Right hindlimb (tissue), 1 donor: ENCODE measurements around the gene CDC5L.
"Not testable (repeated sequence)": the region's sequence is repeated elsewhere in the genome, so short reads cannot be mapped to it uniquely, and the experiment has no call there.

Experiments
- DNase-seq: peaks from one replicate; pipeline ENCODE4 v3.0.0-alpha.2; 2018

Gene CDC5L

GRCh38 chr6:44422531-44422930 lies 35.0 kb downstream of the CDC5L start:
- DNase-seq, result no peak

DNA sequence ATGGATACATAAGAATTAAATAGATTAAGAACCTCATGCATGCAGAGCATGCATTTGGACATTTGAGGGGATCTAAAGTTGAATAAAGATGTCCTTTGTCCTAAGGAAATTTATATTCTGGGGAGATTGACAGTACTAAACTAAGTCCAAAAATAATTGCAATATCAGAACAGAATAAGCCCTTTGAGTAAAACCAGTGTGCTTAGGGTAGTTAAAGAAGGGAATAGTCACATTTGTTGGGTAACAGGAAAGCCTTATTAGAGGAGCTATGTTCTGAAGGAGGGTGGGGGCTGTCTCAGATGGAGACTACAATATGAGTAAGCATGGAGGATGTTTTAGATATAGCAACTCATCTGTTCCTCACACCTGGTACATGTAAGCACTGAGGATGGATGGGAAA lies 35.8 kb downstream of the CDC5L start:
- no peak for DNase-seq

DNA sequence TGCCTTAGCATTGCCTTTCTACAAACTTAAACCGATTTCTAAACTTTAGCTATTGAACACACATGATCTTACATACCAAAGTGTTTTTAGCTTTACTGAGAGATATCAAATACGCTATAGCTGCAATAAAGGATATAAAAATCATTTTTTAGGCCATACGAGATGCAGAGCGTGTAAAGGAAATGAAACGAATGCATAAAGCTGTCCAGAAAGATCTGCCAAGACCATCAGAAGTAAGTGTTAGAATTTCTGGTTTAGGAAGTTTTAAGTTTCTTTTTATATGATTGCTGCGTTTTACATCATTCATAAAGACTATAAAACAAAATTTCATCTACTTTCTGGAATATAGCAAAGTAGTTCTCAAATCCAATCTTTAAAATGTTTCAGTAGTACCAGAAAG lies 38.4 kb downstream of the CDC5L start:
- DNase-seq, result no peak

DNA sequence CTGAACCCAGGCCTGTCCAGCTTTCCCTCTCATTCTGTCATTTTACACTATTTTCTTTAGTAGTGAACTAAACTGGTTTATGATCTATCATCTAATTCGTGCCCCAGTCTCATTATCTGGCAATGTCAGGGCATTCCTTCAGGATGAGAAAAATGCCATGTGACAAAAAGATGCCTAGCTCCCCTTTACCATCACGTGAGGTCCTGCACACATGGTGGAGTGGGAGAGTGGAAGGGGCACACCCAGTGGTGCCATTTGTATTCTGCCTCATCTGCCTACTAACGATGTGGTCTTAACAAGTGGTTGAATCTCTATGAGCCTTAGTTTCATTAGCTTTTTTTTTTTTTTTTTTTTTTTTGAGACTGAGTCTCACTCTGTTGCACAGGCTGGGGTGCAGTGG lies 41.2 kb downstream of the CDC5L start:
- no peak for DNase-seq

DNA sequence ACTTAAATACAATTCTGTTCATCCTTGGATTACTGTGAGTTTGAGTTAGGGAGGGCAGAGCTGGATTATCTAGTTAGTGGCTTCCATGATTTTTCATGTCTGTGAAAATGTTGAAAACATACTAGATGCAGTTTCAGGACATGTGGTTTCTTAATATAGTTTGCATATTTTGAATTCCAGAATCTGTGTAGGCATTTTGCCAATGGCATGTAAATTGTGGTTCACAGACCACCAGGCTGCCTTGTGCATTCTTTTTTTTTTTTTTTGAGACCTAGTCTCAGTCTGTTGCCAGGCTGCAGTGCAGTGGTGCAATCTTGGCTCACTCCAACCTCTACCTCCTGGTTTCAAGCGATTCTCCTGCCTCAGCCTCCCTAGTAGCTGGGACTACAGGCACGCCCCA lies 42.8 kb downstream of the CDC5L start:
- DNase-seq, result no peak

DNA sequence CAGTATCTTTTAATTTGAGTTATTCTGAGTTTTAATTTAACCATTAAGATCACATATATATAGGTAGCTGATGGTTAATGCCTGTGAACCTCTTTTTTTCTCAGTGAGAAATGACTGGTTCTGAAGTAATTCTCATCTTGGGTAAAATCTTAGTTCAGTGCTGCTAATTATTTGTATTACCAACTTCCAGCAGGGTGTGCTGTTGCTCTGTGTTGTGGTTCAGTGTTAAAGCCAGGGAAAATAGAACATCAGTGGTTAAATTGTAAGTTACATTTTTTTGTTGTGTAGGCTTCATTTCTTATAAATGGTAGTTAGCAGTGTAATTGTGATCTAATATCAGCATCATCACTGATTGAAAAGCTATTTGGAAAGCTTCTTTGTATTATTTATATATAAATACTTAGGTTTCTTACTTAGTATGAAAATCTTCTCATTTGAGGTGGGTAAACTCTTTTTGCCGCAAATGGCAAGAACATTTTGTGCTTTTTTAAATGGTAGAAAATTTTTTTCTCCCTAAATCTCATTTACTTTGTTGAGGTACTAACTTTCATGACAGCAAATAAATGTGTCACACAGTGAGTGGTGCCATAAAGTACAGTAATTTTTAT lies 43.7 kb downstream of the CDC5L start:
- DNase-seq, result peak; percentile 66

GRCh38 chr6:44432227-44432626 lies 44.7 kb downstream of the CDC5L start:
- DNase-seq, result no peak

DNA sequence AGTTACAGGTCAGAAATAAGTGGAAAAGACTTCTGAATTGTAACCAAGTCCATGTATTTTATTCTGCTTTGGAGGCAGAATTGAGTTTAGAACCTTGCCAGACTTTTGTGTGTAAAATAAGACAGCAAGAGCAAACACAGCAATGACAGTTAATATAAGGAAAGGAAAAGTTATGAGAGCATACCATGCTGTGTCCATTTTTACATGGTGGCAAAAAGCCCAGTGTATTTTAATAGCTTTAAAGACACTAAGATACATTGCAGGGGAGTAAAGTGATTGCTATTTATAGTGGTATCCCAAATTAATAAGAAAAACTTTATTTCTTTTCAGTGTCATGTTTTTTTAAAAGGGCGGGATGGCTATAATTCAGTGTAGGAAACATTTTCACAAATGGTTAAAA lies 45.2 kb downstream of the CDC5L start:
- no peak for DNase-seq

- DNase-seq, result no peak
Measured at GRCh38 chr6:44435500-44435899, 48.0 kb downstream of the CDC5L start.

DNA sequence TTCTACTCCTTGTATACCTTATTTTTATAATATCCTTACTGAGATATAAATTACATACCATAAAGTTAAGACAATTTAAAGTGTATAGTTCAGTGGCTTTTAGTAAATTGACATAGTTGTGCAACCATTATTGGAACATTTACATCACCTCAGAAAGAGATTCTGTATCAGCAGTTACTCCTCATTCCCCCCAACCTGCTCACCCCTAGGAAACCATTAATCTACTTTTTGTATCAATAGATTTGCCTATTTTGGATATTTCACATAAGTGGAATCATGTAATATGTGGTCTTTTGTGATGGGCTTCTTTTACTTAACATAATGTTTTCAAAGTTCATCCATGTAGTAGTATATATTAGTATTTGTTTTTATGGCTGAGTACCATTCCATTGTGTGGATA lies 51.3 kb downstream of the CDC5L start:
- DNase-seq, result no peak

DNA sequence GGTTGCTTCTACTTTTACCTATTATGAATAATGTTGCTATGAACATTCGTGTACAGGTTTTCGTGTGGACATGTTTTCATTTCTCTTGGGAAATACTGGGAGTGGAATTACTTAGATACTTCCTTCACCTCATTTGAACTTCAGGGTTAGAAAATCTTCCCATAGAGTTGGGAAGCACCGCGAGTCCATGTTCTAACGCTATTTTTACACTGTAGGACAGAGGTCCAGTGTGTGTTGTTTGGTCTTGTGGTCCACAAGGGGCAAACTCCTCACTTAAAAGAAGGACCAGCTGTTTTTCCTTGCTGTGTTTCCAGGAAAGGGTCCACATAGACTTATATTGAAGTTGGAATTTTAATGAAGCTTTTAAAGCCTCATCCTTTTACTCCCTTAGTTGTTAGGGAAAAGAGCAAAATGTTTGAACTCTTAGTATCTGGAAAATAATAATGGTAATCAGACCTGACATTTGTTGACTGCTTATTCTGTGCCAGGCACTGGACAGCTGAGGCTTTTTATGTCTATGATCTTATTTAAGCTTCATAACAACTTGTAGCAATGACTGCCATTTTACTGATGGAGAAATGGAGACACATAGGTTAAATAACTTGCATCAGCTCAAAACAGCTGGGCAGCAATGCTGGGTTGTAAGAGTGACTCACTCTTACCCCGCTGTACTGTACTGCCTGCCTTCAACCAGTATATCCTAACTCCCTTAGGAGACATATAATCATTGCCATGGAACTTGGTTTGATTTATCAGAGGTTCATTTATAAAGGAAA lies 52.0 kb downstream of the CDC5L start:
- no peak for DNase-seq

DNA sequence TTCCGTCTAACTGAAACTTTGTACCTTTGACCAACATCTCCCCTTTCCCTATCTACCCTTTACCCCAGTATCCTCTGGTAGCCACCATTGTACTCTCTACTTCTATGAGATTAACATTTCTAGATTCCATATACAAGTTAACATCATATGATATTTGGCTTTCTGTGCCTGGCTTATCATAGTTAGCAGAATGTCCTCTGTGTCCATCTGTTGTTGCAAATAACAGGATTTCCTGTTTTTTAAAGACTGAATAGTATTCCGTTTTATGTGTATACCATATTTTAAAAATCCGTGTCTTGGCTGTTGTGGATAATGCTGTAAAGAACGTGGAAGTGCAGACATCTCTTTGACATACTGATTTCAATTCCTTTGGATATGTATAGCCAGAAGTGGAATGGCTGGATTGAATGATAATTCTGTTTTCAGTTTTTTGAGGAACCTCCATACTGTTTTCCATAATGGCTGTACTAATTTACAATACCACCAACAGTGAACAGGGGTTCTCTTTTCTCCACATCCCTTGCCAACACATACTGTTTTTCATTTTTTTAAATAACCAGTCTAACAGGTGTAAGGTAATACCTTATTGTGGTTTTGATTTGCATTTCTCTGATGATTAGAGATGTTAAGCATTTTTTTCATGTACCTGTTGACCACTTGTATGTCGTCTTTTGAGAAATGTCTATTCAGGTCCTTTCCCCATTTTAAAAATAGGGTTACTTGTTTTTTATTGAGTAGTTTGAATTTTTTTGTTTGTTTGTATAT lies 53.8 kb downstream of the CDC5L start:
- DNase-seq, result no peak

GRCh38 chr6:44442236-44442635 lies 54.7 kb downstream of the CDC5L start:
- no peak for DNase-seq

DNA sequence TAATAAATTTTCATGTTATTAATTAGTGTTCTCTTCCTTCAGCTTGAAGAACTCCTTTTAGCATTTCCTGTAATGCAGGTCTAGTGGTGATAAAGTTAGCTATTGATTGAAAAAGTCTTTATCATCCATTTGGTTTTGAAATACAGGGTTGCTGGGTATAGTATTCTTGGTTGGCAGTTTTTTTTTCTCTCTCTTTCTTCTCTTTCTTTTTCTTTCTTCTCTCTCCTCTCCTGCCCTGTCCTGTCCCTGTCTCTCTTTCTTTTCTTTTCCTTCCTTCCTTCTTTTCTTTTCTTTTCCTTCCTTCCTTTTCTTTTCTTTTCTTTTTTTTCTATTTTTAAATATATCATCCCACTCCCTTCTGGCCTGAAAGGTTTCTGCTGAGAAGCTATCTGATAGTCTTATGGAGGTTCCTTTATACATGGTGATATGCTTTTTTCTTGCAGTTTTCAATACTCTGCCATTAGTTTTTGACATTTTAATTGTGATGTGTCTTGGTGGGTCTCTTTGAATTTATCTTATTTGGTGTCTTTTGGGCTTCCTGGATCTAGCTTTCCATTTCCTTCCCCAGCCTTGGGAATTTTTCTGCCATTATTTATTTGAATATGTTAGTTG lies 55.4 kb downstream of the CDC5L start:
- DNase-seq, result no peak

DNA sequence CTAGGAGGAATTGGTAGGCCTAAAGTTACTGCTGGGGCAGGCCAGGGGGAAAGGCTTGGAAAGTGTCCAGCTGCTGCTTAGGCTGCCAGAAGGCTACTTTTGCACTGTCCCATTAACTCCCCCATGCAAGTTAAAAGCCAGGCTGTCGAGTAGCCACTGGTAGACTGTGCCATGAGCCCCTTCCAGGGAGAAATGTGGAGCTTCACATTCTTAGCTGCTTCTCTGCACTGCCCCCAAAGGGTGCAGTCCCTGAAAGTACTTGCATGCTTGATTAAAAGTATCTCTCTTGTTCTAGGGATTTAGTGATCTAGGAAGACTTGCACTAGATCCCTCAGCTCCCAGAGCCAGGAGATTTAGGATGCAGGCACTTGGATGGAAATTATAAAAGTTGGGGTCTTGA lies 57.3 kb downstream of the CDC5L start:
- DNase-seq, result no peak

GRCh38 chr6:44446626-44447300 lies 59.3 kb downstream of the CDC5L start:
- DNase-seq, result no peak

DNA sequence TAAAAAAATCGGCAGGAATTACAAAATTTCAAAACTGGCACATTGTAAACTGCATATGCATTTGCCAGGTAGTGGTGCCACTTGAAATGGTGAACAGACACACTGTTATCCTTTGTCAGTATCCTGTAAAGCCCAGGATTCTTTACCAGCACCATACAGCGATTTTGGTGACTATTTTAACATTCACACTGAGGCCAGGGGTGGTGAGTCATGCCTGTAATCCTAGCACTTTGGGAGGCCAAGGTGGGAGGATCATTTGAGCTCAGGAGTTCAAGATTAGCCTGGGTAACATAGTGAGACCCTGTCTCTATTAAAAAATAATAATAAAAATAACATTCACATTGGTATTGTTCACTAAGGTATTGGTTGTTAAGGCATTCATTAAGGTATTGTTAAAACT lies 61.7 kb downstream of the CDC5L start:
- not testable (repeated sequence) for DNase-seq

GRCh38 chr6:44451803-44452695 lies 64.5 kb downstream of the CDC5L start:
- no peak for DNase-seq

- no peak for DNase-seq
Measured at GRCh38 chr6:44452725-44453124, 65.2 kb downstream of the CDC5L start.

GRCh38 chr6:44453146-44453545 lies 65.6 kb downstream of the CDC5L start:
- no peak for DNase-seq

DNA sequence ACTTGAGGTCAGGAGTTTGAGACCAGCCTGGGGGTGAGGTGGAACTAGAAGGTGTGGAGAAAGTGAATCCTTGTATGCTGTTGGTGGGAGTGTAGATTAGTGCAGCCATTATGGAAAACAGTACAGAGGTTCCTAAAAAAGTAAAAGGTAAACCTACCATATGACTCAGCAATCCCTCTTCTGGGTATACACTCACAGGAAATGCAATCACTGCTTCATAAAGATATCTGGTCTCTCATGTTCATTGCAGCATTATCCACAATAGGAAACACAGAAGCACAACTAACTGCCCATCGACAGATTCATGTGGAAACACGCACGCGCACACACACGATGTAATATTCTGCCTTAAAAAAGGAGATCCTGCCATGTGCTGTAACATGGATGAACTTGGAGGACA lies 66.7 kb downstream of the CDC5L start:
- no peak for DNase-seq
